ENCODE measurements around the gene DNAAF5. TPM values are rescaled to one million over a fixed set of nuclear protein-coding genes. Genes with fewer than 3 reads are reported as not detected.

The DNAAF5 gene
- total RNA-seq, 1 donor from 2014 or later, result 15.2 TPM

- no peak for TF ChIP-seq CTCF (IDR thresholded peaks at IDR 0.05; ENCODE audit: partially characterized antibody, unreplicated experiment)
- H3K27ac Mint-ChIP-seq (ENCODE audit: unreplicated experiment), result peak overlapping the region; percentile 86
- no peak for DNase-seq
- H3K36me3 Mint-ChIP-seq (ENCODE audit: unreplicated experiment), result no peaks in the 10 kb centered on the region
- H3K4me3 Mint-ChIP-seq (ENCODE audit: unreplicated experiment), result peak overlapping the region; percentile 52
- peaks cover 13% of the 10 kb centered on the region for H3K27me3 Mint-ChIP-seq (ENCODE audit: unreplicated experiment)
- H3K4me1 Mint-ChIP-seq (ENCODE audit: low read depth, unreplicated experiment), result peaks cover 83% of the 10 kb centered on the region
- H3K9me3 Mint-ChIP-seq (ENCODE audit: unreplicated experiment), result peaks cover 17% of the 10 kb centered on the region
These were observed 107.2 kb downstream of the DNAAF5 start for GRCh38 chr7:833601-834258.

GRCh38 chr7:834277-834676 is 107.8 kb downstream of the DNAAF5 start:
- peak overlapping the region; percentile 96 for H3K27ac Mint-ChIP-seq (ENCODE audit: unreplicated experiment)
- H3K4me3 Mint-ChIP-seq (ENCODE audit: unreplicated experiment), result peak overlapping the region; percentile 64
- H3K9me3 Mint-ChIP-seq (ENCODE audit: unreplicated experiment), result peaks cover 17% of the 10 kb centered on the region
- H3K27me3 Mint-ChIP-seq (ENCODE audit: unreplicated experiment), result peaks cover 15% of the 10 kb centered on the region
- DNase-seq, result no peak
- H3K4me1 Mint-ChIP-seq (ENCODE audit: low read depth, unreplicated experiment), result peaks cover 81% of the 10 kb centered on the region
- TF ChIP-seq CTCF (IDR thresholded peaks at IDR 0.05; ENCODE audit: partially characterized antibody, unreplicated experiment), result no peak
- H3K36me3 Mint-ChIP-seq (ENCODE audit: unreplicated experiment), result no peaks in the 10 kb centered on the region

GRCh38 chr7:835021-835420 is 108.5 kb downstream of the DNAAF5 start:
- DNase-seq, result no peak
- Mint-ChIP-seq H3K27me3 (ENCODE audit: unreplicated experiment) (peaks cover 17% of the 10 kb centered on the region), H3K4me1 (ENCODE audit: low read depth, unreplicated experiment) (peaks cover 76% of the 10 kb centered on the region), H3K36me3 (ENCODE audit: unreplicated experiment) (no peaks in the 10 kb centered on the region), H3K9me3 (ENCODE audit: unreplicated experiment) (peaks cover 15% of the 10 kb centered on the region), H3K27ac (ENCODE audit: unreplicated experiment) (peak overlapping the region; percentile 97), H3K4me3 (ENCODE audit: unreplicated experiment) (peak overlapping the region; percentile 67)
- no peak for TF ChIP-seq CTCF (IDR thresholded peaks at IDR 0.05; ENCODE audit: partially characterized antibody, unreplicated experiment)

- no peak for TF ChIP-seq CTCF (IDR thresholded peaks at IDR 0.05; ENCODE audit: partially characterized antibody, unreplicated experiment)
- Mint-ChIP-seq H3K9me3 (ENCODE audit: unreplicated experiment) (peaks cover 15% of the 10 kb centered on the region), H3K4me3 (ENCODE audit: unreplicated experiment) (peak overlapping the region; percentile 67), H3K27ac (ENCODE audit: unreplicated experiment) (peak overlapping the region; percentile 97), H3K36me3 (ENCODE audit: unreplicated experiment) (no peaks in the 10 kb centered on the region), H3K27me3 (ENCODE audit: unreplicated experiment) (peaks cover 17% of the 10 kb centered on the region), H3K4me1 (ENCODE audit: low read depth, unreplicated experiment) (peaks cover 69% of the 10 kb centered on the region)
- no peak for DNase-seq
These were observed 109.2 kb downstream of the DNAAF5 start for GRCh38 chr7:835485-836401.

Other genes with a start within 250 kb of the DNAAF5 start
- 7.6 TPM for gene PDGFA, start 206.9 kb upstream of the DNAAF5 start, total RNA-seq (ENCODE audit: unreplicated experiment)
- 12.8 TPM for gene PRKAR1B, start 582 bp downstream of the DNAAF5 start, total RNA-seq (ENCODE audit: unreplicated experiment)
- 879 TPM for gene SUN1, start 105.8 kb downstream of the DNAAF5 start, total RNA-seq (ENCODE audit: unreplicated experiment)
- 70.2 TPM for gene GET4, start 149.9 kb downstream of the DNAAF5 start, total RNA-seq (ENCODE audit: unreplicated experiment)
- gene ADAP1, start 228.0 kb downstream of the DNAAF5 start, total RNA-seq (ENCODE audit: unreplicated experiment), result 61.1 TPM
- gene COX19, start 248.8 kb downstream of the DNAAF5 start, total RNA-seq (ENCODE audit: unreplicated experiment), result 18.4 TPM